GM12801 (cell line): ENCODE measurements around the gene RAD51C.

ENCODE experiments used
- TF ChIP-seq, protein P1 (sequence below): IDR thresholded peaks from one replicate; pipeline ENCODE4 v1.5.1; 2011; ENCODE audit warnings: control low read depth; ENCODE audit not compliant: insufficient read length; ENCODE audit errors: extremely low read depth

Gene RAD51C

DNA sequence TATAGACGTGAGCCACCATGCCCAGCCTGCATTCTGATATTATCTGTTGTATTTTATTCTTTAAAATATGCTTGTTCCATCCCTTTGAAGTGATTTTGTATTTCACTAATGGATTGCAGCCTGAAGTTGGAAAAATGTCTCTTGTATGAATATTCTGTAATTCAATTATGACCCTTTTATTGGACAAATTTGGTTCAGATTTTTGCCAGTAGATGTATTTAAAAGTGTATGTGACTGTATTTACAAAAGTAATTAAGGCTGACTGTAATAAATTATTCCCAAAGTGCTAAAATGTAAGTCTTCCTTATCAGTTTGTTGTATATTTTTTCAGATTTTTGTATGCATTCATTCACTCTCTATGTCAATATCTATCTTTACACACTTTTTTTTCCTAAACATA, 87.0 kb downstream of the RAD51C start:
- TF ChIP-seq, protein P1, sequence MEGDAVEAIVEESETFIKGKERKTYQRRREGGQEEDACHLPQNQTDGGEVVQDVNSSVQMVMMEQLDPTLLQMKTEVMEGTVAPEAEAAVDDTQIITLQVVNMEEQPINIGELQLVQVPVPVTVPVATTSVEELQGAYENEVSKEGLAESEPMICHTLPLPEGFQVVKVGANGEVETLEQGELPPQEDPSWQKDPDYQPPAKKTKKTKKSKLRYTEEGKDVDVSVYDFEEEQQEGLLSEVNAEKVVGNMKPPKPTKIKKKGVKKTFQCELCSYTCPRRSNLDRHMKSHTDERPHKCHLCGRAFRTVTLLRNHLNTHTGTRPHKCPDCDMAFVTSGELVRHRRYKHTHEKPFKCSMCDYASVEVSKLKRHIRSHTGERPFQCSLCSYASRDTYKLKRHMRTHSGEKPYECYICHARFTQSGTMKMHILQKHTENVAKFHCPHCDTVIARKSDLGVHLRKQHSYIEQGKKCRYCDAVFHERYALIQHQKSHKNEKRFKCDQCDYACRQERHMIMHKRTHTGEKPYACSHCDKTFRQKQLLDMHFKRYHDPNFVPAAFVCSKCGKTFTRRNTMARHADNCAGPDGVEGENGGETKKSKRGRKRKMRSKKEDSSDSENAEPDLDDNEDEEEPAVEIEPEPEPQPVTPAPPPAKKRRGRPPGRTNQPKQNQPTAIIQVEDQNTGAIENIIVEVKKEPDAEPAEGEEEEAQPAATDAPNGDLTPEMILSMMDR, result no peak

DNA sequence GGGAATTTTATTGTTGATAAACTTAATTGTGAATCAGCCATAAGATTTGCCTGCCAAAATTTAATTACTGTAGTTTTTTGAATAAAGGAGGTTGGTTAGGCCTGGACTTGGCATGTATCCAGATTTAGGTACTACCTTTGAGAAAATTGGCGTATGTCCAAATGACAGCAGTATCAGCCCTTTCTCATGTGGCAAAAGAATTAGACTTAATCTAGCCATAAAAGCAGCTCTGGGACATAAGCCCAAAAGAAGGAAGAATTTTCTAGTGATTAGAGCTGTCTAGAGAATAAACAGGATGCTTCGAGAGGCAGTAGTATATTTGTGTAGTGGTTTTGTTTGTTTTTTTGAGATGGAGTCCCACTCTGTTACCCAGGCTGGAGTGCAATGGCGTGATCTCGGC, 91.0 kb downstream of the RAD51C start:
- TF ChIP-seq, protein P1, result no peak

DNA sequence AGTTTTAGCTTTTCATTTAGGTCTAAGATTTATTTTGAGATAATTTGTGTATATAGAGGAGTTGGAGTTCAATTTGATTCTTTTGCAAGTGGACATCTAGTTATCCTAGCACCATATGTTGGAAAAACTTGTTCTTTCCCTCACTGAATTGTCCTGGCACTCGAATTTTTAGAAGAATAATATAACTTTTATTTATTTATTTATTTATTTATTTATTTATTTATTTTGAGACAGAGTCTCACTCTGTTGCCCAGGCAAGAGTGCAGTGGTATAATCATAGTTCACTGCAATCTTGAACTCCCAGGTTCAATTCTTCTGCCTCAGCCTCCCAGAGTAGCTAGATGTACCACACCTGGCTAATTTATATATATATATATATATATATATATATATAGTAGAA, 92.7 kb downstream of the RAD51C start:
- TF ChIP-seq, protein P1, result no peak
